NOMO-1 (cell line): ENCODE results near the gene METAP1D.
A peak's percentile ranks its signal among the peaks of the same experiment; 100 is the strongest.

ENCODE experiments used
- DNase-seq, 2 experiments: peaks; one replicate each; lab custom pipeline; 2025; ENCODE audit not compliant: unreplicated experiment in 2 of 2; lab: John Stamatoyannopoulos, UW

Gene METAP1D

DNA sequence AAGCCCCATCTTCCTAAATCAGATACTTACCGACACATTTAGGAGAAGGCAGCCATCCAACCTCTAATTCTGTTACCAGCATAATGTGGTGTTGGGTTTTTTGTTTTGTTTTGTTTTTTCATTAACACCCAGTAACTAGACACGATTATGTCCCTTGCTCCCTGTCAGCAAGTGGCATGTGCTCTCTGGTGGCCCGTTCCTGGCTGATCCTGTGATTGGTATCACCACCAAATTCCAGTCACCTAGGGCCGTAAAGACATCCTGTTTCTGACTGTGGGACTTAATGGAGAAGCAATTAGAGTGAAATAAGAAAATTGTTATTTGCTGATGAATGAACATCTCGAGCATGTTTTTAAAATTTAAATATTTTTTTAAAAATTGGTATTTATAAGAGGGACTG lies 79.7 kb downstream of the METAP1D start:
- no peak for DNase-seq

DNA sequence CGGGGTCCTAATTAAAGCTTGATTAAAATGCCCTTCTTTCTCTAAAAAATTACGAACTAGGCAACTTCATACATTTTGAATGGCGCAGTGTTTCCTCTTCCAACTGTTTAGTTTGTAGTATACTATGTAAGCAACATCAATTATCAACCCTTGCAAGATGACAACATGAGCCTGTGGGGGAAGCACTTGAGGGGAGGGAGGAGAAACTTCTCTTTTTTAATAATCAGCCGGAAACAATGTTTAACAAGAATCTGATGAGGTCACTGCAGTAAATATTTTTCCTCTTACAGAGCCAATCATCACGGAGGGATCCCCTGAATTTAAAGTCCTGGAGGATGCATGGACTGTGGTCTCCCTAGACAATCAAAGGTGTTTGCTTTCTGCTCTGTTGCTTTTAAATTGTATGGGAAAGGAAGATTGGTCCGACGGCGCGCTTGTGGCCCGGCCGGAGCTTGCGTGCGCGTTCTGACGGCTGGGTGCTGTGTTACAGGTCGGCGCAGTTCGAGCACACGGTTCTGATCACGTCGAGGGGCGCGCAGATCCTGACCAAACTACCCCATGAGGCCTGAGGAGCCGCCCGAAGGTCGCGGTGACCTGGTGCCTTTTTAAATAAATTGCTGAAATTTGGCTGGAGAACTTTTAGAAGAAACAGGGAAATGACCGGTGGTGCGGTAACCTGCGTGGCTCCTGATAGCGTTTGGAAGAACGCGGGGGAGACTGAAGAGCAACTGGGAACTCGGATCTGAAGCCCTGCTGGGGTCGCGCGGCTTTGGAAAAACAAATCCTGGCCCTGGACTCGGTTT lies 80.3 kb downstream of the METAP1D start:
- DNase-seq, result peak; percentile 64 to 83

DNA sequence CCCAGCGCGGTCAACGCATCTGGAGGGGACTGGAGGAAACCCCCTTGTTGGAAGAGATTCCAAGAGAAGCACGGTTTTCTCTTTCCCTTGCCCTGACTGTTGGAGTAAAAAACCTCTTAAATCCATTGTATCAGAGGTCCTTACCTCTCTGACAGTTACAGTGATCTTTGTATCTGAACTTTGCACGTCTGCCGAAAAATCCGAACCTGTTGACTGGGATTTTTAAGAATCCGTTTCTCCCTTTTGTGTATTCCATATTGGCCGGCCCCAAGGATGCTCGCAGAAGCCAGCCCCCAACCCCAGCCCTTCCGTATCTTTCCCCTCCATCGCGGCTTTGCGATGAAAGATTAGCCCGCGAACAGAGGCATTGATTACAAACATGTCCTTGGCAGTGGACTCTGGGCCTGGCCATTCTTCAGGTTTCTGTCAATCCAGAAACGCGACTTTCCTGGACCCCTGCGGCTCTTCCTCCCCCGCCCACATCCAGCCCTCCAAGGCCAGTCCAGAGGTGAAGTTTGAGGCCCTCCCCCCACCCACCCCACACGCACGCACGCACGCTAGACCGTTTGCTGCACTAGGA lies 81.0 kb downstream of the METAP1D start:
- DNase-seq, result no peak

DNA sequence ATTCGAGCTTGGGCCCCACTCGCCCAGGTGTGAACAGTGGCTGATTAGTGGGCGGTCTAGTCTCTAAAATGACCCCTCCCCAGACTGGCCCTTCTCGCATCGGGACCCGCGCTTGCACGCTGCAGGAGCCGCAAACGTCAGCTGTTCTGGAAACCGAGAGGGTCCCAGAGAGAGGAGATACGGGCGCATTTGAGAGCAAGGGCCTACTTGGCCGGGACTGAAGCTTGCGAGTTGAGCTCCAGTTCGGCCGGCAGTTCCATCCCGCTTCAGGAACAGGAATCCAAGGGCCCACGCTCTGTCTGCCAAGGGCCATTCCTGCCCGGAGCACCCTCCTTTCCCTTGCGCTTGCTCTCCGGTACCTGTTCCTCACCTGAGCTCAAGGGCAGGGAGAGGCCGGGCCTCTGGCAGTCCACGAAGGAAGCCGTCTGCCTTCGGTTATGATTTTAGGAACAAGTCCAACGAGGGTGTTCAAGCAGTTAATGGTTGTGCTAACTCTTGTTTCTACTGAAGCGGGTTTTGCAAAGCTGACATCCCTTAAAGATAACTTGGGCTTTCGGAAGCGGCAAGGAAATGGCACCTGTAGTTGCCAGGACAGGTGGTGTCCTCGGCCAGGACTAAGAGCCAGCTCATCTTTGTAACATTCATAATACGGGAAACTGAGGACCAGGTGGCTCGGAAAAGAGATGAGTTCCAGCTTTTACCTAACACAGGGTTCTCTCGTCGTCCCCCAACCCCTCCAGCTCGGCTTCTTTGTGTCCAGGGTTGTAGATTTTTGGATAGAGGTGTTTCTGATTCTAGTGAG lies 81.7 kb downstream of the METAP1D start:
- DNase-seq, result no peak

DNA sequence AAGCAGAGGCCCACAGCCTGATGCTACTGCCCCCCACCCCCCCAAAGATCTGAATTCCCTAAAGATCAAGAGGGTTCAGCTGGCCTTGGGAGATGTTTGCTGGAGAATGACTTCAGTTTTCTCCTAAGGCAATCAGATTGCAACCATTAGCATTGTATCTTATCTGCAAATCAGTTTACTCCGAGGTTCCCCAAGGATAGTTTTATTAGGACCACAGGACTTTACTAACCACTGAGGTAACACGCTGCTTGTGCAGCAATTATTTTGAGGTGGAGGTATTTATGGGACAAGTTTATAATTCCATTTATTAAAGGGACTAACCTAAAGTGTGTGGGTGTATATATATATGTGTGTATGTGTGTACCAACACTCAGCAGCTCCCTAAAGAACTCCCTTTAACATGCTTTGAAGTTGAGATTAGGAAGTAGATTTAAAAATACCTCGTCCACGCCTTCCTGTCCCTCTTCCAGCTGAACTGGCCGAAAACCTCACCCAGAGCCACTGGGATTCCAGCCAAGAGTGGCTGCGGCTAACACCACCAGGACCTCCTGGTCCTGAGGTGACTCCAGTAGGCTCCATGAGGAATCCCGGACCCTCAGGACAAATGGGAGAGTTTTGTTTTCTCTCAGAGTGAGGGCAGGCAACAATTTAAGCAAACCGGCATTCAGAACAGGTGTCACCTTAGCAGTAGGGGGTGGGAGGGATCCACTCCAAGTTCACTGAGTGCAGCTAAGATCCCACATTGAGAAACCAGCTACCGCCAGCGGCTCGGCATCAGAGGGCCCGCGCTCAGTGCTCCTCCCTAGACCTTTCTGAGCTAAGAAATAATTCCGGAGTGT lies 82.6 kb downstream of the METAP1D start:
- no peak for DNase-seq

DNA sequence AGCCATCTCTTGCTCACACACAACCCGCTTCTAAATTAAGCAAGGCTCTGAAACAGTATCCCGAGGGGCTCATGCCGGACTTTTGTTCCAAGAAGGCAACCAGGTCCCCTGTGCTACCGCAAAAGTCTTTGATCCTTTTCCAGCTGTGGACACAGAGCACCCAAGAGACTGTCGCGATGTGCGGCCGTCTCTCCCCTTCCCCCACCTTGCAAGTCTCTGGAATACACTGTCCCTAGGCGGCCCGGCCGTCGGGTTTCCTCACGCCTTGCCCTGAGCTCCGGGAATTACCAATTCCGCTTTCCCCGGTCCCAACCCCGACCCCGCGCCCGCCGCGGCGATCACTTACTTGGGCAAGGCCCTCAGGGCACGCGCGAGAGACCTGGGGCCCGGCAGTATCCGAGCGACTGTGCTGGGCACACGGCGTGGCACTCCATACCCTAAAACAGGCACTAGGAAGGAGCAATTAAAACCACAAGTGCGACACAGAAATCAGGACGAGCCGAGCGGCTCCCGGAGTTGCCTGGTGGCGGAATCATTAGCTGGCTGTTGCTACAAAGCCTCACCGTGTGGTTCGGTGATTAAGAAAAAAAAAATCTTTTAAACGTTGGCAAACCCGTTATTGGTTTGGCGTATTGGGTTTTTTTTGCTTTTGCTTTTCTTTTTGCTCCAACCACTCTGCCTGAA lies 83.3 kb downstream of the METAP1D start:
- DNase-seq, result no peak

DNA sequence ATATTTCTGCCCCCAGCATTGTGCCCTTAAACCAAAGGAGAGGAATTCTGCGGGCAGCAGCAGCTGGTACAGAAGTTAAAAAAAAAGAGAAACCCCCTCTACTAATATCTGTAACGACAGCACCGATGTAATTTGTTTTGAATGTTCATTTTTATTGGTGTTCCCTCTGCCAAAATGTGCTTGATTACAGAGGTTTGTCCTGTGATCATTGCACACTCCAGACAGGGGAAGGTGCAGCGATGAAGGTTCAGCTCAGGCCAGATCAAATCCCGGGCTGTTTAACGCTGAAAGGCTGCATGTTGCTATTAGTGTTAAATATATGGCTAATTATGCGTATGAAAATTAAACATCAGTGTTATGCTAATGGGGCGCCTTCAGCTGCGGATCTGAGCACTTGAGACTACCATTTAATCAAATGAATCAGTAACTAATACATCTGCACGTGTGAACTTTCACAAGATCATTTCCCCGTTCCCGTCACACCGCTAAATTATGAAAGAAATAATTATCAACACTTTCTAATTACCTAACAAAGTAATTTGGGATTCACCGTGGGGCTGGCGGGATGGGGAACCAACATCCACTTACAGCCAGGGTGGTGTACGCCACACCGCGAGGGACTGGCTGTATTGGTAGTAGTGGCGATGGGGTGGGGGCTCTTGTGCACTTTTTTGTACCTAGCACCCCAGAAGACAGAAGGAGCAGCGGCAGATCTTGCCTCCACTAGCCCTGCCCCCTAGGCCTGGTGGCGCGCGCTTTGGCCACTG lies 84.1 kb downstream of the METAP1D start:
- no peak for DNase-seq

DNA sequence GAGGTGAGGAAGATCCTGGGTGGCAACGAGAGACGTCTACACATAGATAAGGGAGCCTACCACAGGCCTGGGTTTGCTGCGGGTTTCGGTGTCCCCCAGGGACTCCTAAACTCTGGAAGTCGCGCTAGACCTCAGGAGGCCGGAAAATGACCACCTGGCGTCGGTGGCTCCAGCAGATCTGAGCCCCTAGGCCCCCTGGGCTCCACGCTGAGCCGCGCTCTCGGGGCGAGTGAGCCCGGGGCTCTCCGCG lies 84.6 kb downstream of the METAP1D start:
- no peak for DNase-seq

DNA sequence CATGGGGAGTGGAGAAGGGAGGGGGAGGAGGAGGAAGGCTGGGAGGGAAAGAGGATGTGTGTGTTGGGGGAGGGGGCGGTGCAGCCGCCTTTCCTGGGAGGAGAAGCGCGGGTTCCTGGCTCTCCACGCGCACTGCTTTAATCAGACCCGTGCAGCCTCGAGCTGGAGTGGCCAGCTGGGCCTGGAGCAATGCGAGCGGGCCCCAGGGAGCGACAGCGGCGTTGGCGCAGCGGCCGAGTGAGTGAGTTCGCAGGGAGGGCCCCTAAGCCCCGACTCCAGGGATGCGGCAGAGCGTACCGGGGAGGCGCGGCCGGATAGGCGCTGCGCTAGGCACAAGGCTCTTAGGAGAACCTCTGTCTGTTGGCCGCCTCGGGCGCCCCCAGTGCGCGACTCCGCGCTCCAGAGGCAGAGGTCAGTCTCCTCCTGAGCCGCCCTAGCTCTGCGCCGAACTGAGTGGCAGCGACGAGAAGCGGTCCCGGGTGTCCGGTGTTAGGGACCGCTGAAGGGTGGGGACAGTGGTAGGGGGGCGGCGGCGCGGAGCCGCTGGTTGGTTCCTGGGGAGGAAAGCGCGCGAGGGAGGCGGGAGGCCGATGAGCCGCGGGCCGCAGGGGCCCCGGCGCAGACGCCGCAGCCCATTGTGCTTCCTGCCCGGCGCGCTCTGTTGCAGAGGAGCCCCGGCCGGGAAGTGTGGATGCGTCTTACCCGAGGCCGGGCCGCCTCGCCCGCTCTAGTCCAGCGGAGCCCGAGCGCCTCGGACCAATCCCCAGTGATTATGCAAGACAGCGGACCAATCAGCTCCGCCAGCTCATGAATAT lies 85.1 kb downstream of the METAP1D start:
- DNase-seq, result peak; percentile 87 to 88

DNA sequence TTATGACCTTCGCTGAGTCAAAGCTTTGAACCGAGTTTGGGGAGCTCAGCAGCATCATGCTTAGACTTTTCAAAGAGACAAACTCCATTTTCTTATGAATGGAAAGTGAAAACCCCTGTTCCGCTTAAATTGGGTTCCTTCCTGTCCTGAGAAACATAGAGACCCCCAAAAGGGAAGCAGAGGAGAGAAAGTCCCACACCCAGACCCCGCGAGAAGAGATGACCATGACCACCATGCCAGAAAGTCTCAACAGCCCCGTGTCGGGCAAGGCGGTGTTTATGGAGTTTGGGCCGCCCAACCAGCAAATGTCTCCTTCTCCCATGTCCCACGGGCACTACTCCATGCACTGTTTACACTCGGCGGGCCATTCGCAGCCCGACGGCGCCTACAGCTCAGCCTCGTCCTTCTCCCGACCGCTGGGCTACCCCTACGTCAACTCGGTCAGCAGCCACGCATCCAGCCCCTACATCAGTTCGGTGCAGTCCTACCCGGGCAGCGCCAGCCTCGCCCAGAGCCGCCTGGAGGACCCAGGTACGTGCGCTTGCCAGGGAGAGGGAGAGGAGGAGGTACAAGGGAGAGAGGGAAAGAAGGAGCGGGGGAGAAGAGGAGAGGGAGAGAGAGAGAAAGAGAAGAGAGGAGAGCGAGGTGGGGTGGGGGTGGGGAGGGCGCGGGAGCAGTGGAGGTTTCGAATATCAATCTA lies 85.9 kb downstream of the METAP1D start, which contains the start of gene DLX1:
Gene DLX1, plus strand, starts transcription at position 48 of the 700 bp plus-strand sequence. Its CDS starts 171 bp downstream, at position 219.
- no peak for DNase-seq

DNA sequence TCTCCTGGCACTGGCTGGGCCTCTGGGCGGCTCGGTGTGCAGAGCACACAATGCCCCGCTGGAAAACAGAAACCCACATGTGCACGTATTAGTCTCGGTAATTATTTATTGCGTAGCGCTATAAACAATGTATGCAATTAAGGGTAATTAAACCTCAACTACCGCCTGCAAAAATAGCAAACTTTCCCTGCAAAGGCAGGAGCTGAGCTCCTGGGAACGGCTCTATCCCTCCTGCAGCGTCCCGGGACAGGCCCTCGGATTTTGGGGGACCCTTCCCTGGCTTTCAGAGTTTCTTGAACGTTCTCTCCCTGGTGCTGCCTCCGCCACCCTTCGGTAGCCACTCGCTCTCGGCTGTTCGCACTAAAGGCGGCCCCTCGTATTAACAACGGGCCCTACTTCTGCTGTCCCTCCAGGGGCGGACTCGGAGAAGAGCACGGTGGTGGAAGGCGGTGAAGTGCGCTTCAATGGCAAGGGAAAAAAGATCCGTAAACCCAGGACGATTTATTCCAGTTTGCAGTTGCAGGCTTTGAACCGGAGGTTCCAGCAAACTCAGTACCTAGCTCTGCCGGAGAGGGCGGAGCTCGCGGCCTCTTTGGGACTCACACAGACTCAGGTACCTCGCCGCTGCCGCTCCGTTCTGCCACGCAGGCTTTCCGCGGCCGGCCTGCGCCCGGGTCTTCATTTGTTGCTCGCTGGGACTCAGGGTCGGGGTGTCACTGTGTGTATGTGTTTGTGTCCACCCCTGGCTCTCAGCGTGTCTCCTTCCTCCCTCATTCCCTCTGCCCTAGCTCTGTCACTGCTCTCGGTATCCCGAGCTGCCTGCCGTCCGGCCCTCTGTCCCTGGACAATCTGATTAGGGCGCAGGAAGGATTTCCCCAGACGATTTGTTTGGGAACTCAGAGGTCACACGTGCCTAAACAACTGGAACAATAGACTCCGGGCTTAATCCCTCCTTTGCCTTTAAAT lies 86.8 kb downstream of the METAP1D start:
- peak in 1 of 2 experiments; percentile 17 for DNase-seq

DNA sequence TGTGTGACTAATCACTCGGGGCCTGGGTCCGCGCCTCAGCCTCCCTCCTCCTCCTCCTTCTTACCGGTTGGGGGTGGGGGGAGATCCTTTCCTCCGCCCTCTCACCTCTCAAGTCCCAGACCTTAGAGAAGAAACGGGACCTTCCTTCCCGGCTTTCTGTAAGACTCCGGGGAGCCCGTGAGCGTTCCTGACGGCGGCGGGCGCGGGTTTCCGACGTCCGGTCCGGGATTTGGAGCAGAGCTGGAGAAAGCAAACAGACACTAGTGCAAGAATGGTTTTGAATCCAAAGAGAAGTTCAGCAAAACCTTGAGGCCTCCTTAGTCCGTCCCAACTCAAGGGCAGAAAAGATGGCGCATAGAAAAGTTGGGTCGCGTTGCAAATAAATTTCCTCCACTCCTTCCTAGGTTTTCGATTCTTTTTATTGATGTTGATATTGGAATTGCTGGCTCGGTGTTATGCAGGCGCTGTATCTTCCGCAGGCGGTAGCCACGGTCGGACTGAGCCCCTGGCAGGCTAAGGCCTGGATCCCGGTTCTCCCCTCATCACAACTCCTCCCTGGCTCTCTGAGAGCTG lies 87.5 kb downstream of the METAP1D start:
- no peak for DNase-seq

DNA sequence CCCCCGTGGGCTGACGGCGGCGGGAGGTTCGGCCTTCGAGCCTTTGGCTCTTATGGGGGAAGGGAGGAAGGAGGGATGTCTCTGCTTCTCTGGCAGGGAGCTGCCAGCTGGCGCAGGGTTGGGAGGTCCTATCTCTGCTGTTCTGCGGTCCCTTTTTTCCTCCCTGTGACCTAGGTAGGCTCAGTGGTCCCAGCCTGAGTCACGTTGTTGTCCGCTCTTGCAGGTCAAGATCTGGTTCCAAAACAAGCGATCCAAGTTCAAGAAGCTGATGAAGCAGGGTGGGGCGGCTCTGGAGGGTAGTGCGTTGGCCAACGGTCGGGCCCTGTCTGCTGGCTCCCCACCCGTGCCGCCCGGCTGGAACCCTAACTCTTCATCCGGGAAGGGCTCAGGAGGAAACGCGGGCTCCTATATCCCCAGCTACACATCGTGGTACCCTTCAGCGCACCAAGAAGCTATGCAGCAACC lies 88.1 kb downstream of the METAP1D start:
- no peak for DNase-seq

DNA sequence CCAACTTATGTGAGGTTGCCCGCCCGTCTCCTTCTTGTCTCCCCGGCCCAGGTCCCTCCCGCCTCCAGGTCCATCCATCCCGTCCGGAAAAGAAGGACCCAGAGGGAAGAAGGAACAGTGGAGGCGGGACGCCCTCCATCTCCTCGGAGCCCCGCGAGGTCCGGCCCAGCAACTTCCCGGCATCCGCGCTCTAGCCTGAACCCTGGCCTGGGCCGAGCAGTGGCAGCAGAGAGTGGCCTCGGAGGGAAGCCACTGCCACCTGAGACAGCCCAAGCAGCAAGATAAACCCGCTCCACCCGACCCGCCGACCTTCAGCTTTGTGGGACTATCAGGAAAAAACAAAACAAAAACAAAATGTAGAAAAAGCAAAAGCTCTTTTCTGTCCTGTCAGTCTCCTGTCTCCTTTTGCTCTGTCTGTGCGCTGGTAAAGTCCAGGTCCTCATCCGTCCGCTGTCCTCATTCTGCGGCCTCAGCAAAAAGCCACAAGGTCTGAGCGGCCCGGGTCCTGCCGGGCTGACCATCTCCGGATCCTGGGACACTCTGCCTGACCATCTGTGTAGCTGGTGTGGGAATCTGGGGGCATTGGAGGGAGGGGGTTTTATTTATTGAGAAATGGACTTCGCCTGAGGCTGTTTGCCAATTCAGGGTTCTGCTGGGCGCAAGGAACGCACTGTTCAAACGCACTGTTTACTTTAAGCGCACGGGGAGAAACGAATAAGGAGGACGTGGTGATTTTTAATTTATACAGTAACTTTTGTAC lies 88.7 kb downstream of the METAP1D start:
- no peak for DNase-seq

DNA sequence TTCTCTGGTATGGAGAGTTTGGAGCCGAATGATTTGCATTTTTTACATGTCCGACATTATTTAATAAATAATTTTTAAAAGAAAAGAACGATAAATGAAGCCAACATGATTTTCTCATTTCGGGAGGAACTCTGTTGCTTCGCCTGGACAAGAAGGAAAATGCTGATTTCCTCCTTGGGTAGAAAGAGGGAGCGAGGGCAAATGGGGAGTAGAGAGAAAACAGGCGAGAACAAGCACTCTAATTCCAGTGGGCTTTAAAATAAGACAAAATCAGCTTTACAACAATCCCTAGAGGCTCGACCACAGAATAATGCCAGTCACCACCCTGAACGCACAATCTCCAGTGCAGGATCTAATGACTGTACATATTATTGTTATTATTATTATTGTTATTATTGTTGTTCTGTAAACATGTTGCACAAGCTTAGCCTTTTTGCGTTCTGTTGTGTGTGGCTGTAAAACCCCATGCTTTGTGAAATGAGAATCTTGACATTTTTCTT lies 89.3 kb downstream of the METAP1D start:
- DNase-seq, result no peak

DNA sequence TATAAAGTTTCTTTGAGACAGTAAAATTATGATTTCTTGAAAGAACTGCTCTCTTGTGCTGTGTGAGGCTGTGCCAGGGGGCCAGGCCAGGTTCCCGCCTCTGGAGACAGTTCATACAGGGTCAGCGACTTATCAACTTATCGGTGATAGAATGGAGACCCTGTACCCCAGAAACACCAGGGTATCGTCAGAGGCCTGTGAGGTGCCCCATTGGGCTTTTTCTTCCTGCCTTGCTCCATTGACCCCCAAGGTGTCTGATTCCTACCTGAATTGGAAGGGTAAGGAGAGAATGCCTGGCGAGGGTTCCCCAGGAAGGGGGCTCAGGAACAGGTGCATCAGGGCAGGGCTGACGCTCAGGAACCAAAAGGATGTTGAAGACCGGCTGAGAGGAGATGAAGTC lies 89.9 kb downstream of the METAP1D start:
- no peak for DNase-seq
